NB4 (cell line): Measurements from ENCODE around the gene UGT8.

ENCODE experiments used
- CTCF ChIP-seq: IDR thresholded peaks from one replicate; pipeline ENCODE4 v1.5.1; 2012; ENCODE audit warnings: low read depth, low read length
- MAX ChIP-seq: IDR thresholded peaks from 2 replicates; pipeline ENCODE4 v1.6.1; 2011; ENCODE audit warnings: low read depth, low read length
- MYC ChIP-seq: IDR thresholded peaks from 2 replicates; pipeline ENCODE4 v1.6.1; 2011; ENCODE audit warnings: low read depth, low read length
- POLR2A ChIP-seq: IDR thresholded peaks from 2 replicates; pipeline ENCODE4 v1.6.1; 2011; ENCODE audit warnings: mild to moderate bottlenecking; ENCODE audit not compliant: insufficient read length; ENCODE audit errors: extremely low read depth

- TF ChIP-seq CTCF: no peak
- TF ChIP-seq MAX: no peak
- no peak for TF ChIP-seq POLR2A
- TF ChIP-seq MYC: no peak
Measured at GRCh38 chr4:114727461-114727860, 128.9 kb downstream of the UGT8 start.
